NCI-H1694 (cell line): ENCODE results near the gene PDIA3.
"Not testable (repeated sequence)": the region's sequence is repeated elsewhere in the genome, so short reads cannot be mapped to it uniquely, and the experiment has no call there.

Experiments used
- DNase-seq: peaks from one replicate; lab custom pipeline; 2025; lab: John Stamatoyannopoulos, UW

The PDIA3 gene

GRCh38 chr15:43746245-43746902 lies at the start of gene PDIA3:
Gene PDIA3, plus strand, starts transcription at chr15:43746438. Its CDS starts 102 bp downstream, at chr15:43746540.
- peak; percentile 40 for DNase-seq

DNA sequence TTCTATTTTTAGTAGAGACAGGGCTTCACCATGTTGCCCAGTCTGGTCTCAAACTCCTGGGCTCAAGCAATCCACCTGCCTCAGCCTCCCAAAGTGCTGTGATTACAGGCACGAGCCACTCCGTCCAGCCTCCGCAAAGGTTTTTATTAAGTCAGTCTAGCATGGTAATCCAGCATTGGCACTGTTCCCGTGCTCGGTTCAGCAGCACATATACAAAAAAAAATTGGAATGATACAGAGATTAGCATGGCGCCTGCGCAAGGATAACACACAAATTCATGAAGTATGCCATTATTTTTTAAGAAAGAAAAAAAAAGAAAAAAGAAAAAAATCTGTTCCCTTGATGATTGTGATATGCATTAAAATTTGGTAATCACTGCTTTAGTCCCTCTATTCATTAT lies 44.1 kb upstream of the PDIA3 start:
- DNase-seq, result no peak

GRCh38 chr15:43702701-43703424 lies 43.4 kb upstream of the PDIA3 start:
- DNase-seq, result no peak

- DNase-seq, result not testable (repeated sequence)
These were observed 35.7 kb upstream of the PDIA3 start for GRCh38 chr15:43710431-43711131.

DNA sequence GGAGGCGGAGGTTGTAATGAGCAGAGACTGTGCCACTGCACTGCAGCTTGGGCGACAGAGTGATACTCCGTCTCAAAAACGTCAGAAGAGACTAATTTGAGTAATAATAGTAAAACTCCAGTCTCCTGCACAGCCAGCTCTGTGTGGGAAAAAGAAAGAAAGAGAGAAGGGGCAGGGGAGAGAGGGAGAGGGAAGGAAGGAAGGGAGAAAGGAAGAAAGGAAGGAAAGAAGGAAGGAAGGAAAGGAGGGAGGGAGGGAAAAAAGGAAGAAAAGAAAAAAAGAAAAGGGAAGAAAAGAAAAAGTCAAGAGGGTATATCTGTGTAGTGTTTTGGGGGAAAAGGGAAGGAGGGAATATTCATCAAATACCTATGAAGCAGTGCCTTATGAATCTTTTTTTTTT lies 23.1 kb upstream of the PDIA3 start:
- no peak for DNase-seq

GRCh38 chr15:43726306-43726705 lies 19.9 kb upstream of the PDIA3 start:
- DNase-seq, result not testable (repeated sequence)

DNA sequence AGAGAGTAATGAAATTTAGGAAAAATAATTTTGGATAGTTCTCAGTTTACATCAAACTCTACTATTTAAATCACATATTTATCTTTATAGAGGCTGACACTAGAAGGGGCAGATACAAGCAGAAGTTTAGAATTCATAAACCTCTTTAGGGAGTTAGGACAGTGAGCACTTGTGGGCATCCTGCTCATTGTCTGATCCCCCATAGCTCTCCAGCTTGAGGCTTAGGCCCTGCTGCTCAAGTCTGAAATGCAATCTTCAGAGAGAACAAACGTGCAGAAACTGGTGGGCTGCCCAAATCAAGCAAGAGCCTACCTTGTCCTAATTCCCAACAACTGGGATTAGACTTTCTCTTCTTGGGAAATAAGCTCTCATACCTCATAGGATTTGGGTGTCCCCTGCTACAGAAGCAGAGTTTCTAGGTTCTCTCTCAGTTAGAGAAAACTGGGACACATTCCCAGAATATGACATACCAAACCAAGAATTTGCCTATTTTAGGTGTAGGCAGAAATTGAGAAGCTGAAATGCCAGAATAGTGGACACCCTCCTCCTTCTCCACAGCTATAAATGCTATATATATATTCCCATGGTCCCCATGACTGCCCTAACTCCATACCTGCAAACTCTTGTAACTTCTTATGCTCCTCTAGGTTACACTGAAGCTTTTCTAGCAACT lies 18.0 kb upstream of the PDIA3 start:
- DNase-seq, result not testable (repeated sequence)

DNA sequence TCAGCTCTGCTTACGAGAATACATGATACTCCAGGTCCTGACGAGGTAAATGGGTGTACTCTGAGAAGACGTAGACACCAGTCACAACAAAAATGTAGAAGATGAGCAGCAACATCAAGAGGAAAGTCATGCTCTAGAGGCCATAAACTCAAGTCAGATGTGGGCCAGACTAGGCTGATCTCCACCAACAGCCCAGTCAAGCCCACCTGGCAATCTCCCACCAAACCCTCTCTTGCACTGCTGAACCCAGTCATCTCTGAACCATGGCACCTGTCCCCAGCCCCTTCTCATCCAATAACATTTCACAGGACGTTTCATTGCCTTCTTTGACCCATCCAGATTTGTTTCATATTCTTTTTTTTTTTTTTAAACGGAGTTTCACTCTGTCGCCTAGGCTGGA lies 10.8 kb upstream of the PDIA3 start:
- DNase-seq, result no peak

DNA sequence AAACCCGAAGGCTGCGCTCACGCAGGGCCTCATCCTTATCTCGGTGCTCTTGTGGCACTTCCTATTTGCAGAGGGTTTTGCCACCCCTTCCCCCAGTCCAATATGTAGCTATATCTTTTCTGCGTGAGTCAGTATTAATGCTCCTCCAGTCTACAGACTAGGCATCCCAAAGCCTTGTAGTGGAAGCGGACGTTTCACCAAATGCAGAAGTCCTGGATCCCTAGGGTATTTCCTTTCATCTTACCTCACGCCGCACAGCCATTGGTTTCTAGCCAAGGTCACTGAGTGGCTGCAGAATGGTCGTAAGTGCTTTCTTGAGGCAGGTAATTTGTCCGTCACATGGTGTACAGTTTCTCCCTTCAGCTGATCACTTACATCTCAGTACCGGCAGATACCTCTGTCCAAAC lies 668 bp downstream of the PDIA3 start:
- not testable (repeated sequence) for DNase-seq

DNA sequence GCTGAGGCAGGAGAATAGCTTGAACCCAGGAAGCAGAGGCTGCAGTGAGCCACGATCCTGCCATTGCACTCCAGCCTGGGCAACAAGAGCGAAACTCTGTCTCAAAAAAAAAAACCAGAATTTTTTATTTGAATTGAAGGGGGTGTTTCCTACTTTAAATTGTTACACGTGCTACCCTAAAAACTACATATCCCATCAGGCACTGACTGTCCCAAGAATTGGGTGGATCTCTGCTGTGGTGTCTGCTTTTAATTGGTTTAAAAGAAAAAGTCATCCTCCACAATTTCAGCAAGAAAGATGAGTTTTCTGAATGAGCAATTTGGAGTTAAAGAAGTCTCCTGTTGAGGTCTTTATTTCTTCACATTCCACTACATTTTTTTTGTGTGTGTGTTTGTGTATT lies 2.1 kb downstream of the PDIA3 start:
- DNase-seq, result no peak

- no peak for DNase-seq
These were observed 3.6 kb downstream of the PDIA3 start for GRCh38 chr15:43749690-43750345.

GRCh38 chr15:43751885-43752284 lies 5.6 kb downstream of the PDIA3 start:
- no peak for DNase-seq

DNA sequence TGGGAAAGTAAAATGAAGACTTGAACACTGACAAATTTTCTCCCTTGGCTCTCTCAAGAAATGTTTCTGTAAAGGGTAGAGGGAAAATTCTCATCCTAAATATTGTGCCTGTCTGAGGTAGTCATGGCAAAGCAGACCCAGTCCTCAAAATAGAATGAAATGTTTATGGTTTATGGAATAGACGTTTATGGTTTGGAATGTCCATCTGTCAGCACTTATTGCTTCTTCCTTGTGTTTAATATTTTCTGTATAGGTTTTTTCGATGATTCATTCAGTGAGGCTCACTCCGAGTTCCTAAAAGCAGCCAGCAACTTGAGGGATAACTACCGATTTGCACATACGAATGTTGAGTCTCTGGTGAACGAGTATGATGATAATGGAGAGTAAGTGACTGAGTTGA lies 16.6 kb downstream of the PDIA3 start:
- DNase-seq, result no peak

- no peak for DNase-seq
These were observed 17.7 kb downstream of the PDIA3 start for GRCh38 chr15:43763819-43764446.

DNA sequence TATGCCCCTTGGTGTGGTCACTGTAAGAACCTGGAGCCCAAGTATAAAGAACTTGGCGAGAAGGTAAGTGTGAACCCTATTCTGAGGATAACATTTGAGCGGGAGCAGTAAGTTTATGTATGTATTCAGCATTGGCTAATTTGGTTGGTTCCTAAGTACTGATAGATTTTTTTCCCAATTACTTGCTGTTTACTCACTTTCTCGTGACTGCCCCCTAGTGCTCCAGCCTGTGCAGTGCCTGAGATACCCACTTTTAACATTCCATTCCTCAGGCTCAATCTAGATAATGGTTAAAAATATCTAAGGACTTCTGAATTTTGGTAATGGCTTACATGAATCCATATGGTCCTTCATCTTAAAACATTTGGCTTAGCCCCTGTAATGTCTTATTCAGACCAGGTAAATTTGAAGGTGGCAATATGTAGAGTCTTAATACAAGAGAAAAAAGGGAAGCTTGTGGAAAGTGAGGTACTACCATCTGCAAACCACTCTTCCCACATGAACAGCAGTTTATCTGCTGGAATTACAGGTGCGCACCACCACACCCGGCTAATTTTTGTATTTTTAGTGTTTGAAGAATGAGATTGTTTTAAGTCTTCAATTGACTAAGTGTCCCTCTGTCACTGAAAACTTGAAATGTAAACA lies 23.5 kb downstream of the PDIA3 start:
- DNase-seq, result peak; percentile 31

DNA sequence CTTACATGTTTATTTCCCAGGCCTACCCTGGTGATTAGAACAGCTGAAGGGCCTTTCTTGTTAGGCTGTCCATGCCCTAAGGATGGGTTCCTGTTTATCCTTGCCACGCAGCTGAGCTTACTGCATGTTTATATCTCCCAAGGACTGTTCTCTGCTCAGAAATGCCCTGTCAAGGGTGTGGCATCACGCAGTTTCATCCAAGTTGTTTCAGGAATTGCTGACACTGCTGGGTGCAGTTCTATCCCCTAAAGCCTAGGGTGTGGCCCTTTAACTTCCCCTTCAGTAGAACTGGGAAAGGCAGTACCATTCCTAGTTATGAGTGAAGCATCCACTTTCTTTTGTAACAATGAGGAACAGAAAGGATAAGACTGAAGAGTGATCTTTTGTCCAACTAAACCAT lies 25.6 kb downstream of the PDIA3 start:
- DNase-seq, result no peak

GRCh38 chr15:43772624-43773023 lies 26.4 kb downstream of the PDIA3 start:
- no peak for DNase-seq

- no peak for DNase-seq
These were observed 27.8 kb downstream of the PDIA3 start for GRCh38 chr15:43774062-43774461.

GRCh38 chr15:43775411-43775965 lies 29.2 kb downstream of the PDIA3 start:
- peak; percentile 49 for DNase-seq

DNA sequence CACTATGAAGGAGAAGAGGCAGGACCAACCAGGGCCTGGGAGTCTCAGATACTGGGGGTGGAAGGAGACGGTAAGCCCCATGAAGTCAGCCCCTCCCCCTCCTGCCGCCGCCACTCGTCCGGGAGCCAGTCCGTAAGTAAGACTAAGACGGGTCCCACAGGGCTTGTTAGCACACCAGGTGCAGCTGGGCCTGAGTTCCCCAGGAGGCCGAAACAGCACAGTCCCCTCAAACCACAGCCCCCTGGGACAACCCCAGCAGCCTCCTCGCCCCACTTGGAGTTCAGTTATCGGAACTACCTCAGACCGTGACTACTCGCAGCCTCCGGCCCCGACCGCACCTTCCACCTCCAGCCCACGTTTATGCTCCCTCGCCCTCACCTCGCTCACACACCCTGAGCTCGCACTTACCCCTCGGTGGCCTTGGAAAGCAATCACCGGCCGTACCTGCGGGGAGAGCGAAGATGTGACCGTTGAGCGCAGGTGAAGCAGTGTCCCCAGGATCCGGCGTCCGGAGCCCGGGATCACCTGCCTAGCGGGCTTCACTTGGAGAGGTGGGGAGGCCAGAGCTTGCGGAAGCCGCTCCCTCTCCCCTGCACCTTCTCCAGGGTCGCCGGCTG lies 30.0 kb downstream of the PDIA3 start:
- no peak for DNase-seq
